Hypothalamus (tissue), 51 donors: ENCODE measurements around the gene TRPM4.
A peak's percentile ranks its signal among the peaks of the same experiment; 100 is the strongest.
"Not testable (repeated sequence)": the region's sequence is repeated elsewhere in the genome, so short reads cannot be mapped to it uniquely, and the experiment has no call there.

ENCODE experiments used
- DNase-seq, 51 donors: peaks; one replicate each; lab custom pipeline; 2025; lab: John Stamatoyannopoulos, UW

TRPM4 gene

GRCh38 chr19:49182848-49183375 is 25.3 kb downstream of the TRPM4 start:
- no peak for DNase-seq

DNA sequence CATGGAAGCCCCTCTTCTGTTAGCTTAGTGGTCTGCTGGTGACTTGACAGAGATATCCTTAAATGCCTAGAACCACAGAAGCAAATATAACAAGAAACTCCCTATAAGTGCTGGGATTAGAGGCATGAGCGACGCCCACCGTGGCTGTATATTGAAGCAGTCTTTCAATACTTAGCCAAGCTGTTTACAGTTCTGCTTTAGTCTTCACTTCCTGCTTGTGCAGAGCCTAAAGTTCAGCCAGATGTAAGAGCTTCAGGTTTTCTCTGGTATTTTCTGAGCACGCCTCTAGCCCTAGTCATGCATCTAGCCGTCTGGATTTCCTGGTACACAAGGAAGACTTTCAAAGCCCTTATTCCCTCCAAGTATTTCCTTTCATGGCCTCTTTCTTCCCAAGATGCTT is 28.5 kb downstream of the TRPM4 start:
- no peak for DNase-seq

DNA sequence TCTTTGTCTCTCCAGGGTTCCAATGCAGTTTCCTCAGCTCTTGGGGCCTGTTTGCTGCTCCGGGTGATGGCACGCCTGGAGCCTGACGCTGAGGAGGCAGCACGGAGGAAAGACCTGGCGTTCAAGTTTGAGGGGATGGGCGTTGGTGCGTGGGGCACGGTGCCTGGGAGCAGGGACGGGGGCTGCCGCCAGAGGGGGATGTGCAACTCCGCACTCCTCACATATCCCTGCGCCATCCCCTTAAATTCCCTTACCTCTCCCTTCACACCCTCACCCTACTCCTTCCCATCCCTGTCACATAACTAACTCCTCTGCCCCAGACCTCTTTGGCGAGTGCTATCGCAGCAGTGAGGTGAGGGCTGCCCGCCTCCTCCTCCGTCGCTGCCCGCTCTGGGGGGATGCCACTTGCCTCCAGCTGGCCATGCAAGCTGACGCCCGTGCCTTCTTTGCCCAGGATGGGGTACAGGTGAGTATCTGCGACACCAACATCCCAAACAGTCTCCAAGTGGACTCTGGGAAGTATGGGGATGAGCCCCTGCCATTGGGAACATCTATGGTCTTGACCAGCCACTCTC is 31.1 kb downstream of the TRPM4 start:
- no peak for DNase-seq

- DNase-seq, result no peak
Observed at GRCh38 chr19:49189259-49189658, 31.7 kb downstream of the TRPM4 start.

DNA sequence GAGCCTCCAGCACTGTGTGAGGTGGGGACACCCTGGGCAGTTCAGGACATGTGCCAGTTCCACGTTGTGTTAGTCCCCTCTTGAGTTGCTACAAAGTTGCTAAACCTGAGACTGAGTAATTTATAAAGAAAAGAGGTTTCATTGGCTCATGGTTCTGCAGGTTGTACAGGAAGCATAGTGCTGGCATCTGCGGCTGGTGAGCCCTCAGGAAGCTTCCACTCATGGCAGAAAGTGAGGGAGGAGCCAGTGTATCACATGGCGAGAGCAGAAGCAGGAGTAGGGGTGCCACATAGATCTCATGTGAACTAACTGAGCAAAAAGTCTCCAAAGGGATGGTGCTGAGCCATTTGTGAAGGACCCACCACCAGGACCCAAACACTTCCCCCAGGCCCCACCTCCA is 33.2 kb downstream of the TRPM4 start:
- DNase-seq, result no peak

DNA sequence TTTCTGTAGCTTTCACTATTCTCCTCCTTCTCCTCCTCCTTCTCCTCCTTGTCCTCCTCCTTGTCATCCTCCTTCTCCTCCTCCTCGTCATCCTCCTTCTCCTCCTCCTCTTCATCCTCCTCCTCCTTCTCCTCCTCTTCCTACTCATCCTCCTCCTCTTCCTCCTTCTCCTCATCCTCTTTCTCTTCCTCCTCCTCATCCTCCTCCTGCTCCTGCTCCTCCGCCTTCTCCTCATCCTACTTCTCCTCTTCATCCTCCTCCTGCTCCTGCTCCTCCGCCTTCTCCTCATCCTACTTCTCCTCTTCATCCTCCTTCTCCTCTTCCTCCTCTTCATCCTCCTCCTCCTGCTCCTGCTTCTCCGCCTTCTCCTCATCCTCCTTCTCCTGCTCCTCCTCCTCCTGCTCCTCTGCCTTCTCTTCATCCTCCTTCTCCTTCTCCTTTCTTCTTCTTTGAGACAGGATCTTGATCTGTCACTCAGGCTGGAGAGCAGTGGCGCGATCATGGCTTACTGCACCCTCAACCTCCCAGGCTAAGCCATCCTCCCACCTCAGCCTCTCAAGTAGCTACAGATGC is 36.3 kb downstream of the TRPM4 start:
- DNase-seq, result no peak

DNA sequence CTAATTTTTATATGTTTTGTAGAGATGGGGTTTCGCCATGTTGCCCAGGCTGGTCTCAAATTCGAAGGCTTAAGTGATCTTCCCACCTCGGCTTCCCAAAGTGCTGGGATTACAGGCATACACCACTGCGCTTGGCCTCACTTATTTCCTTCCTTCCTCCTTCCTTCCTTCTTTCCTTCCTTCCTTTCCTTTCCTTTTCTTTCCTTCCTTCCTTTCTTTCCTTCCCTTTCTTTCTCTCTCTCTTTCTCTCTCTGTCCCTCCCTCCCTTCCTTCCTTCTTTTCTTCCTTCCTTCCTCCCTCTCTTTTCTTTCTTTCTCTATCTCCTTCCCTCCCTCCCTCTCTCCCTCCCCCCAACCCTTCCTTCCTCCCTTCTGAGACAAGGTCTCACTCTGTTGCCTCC is 36.8 kb downstream of the TRPM4 start:
- no peak for DNase-seq

GRCh38 chr19:49196527-49197240 is 39.1 kb downstream of the TRPM4 start:
- DNase-seq, result peak in 11 of 51 donors; percentile 1 to 22 (median 5)

- DNase-seq, result no peak
Observed at GRCh38 chr19:49200238-49200862, 42.8 kb downstream of the TRPM4 start.

DNA sequence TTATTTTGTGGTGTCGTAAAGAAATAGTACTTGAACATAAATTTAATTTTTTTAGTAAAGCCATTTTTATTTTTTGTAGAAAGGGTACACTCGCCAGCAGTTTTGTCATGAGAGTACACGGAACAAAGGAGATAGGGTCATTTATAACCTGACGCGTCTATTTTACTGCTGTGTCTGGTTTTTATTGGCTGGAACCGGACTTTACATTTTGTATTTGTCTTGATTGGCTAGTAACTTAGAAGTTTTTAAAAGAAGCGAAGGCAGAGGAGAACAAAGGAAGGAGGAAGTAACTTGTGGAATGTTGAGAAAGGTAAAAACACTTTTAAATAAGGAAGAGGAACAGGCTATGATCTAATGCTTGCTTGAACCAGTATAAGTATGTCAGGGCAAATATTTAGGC is 43.5 kb downstream of the TRPM4 start:
- no peak for DNase-seq

DNA sequence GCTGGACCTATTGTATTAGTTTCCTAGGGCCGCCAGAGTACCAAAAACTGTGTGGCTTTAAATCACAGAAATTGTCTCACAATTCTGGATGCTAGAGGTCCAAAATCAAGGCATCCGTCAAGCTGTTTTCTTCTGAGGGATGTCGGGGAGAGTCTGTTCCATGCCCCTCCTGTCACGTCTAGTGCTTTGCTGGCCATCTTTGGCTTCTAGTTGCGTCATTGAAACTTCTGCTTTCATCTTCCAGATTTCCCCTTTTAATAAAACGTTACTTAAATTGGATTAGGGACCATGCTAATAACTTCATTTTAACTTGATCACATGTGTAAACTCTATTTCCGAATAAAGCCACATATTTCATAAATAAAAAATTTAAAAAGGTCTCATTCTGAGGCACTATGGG is 47.5 kb downstream of the TRPM4 start:
- no peak for DNase-seq

DNA sequence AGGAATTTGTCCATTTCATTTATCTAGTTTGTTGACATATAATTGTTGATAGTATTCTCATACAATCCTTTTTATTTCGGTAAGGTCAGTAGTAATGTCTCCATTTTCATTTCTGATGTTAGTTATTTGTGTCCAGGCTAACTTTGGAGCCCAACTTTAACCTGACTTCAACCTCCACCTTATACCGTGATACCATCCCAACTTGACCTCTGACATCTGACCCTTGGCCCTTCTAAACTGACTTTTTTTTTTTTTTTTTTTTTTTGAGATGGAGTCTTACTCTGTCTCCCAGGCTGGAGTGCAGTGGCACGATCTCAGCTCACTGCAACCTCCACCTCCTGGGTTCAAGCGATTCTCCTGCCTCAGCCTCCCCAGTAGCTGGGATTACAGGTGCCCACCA is 51.9 kb downstream of the TRPM4 start:
- not testable (repeated sequence) for DNase-seq

- peak in 6 of 51 donors; percentile 2 to 31 (median 3) for DNase-seq
Observed at GRCh38 chr19:49210108-49210900, 52.7 kb downstream of the TRPM4 start.

- no peak for DNase-seq
Observed at GRCh38 chr19:49210901-49211451, 53.4 kb downstream of the TRPM4 start.

- no peak for DNase-seq
Observed at GRCh38 chr19:49212016-49212701, 54.6 kb downstream of the TRPM4 start.

DNA sequence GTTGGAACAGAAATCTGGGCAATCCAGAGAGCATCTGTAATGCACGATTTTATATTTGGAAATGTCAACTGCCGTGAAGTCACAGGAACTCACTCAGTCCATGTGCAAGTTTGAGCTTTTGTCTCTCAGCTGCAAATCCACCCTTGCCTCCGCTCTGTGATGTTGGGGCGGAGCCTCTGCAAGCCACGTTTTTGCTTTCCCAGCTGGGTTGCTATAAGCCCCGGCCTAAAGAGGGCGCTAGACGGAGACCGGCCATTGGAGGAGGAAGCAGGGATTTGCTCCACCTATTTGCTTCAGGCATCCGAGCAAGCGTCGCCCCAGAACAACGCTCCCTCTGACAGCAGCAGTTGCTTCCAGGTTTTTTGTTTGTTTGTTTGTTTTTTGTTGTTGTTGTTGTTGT is 56.2 kb downstream of the TRPM4 start:
- no peak for DNase-seq

- no peak for DNase-seq
Observed at GRCh38 chr19:49214701-49215100, 57.1 kb downstream of the TRPM4 start.

GRCh38 chr19:49216071-49216470 is 58.5 kb downstream of the TRPM4 start:
- peak in 1 of 51 donors; percentile 24 for DNase-seq

- no peak for DNase-seq
Observed at GRCh38 chr19:49217382-49217781, 59.8 kb downstream of the TRPM4 start.

- no peak for DNase-seq
Observed at GRCh38 chr19:49222011-49222410, 64.4 kb downstream of the TRPM4 start.
